ENCODE measurements around the gene SLC7A4. TPM values are rescaled to one million over a fixed set of nuclear protein-coding genes. Genes with fewer than 3 reads are reported as not detected.

SLC7A4 gene
- total RNA-seq, 4 donors from 2014 or later, result 0.45 to 0.54 TPM; not detected in 2

DNA sequence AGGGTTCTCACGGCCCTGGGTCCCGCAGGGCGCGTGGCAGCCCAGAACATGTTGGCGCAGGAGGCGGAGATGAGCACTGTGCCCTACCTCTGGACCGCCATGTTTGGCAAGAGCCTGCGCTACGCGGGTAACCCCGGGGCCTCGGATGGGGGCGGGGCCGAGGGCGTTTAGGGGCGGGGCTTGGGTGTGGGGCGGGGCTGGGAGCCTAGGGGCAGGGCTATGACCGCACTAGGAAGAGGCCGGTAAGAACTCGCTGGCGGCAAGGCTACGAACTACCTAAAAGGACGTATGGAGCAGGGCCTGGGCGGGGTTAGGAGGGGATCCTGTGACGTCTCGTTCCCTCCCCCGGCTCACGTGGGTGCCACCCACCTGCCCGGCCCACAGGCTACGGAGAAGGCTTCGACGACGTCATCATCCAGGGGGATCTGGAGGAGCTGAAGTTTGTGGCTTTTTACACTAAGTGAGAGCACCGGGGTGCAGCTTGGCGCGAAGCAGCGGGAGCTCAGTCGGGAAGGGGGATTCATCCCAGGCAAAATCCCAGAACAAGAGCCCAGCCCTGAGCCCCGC is 53.0 kb downstream of the SLC7A4 start:
- TF ChIP-seq, protein P1, sequence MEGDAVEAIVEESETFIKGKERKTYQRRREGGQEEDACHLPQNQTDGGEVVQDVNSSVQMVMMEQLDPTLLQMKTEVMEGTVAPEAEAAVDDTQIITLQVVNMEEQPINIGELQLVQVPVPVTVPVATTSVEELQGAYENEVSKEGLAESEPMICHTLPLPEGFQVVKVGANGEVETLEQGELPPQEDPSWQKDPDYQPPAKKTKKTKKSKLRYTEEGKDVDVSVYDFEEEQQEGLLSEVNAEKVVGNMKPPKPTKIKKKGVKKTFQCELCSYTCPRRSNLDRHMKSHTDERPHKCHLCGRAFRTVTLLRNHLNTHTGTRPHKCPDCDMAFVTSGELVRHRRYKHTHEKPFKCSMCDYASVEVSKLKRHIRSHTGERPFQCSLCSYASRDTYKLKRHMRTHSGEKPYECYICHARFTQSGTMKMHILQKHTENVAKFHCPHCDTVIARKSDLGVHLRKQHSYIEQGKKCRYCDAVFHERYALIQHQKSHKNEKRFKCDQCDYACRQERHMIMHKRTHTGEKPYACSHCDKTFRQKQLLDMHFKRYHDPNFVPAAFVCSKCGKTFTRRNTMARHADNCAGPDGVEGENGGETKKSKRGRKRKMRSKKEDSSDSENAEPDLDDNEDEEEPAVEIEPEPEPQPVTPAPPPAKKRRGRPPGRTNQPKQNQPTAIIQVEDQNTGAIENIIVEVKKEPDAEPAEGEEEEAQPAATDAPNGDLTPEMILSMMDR (IDR thresholded peaks at IDR 0.05), result no peak
- H3K9me3 ChIP-seq, result no peaks in the 10 kb centered on the region
- H3K36me3 ChIP-seq, result no peaks in the 10 kb centered on the region
- H3K4me1 ChIP-seq, result peaks cover 21 to 25% of the 10 kb centered on the region in 2 donors
- WGBS, 2 donors, result 23 to 35% methylated on average over 5 to 21 of the region's 39 CpGs
- H3K27ac ChIP-seq, result no peak overlapping the region
- DNase-seq, result peak; percentile 59 to 64
- intact Hi-C loops (cut with DNase I), result no loop called here
- no peaks in the 10 kb centered on the region for H3K27me3 ChIP-seq
- no peak overlapping the region for H3K4me3 ChIP-seq (replicated peaks in 1 of 3)

MicroRNA genes within 50 kb of the gene (microRNA counts, 767-probe panel; counts per million panel counts)
- microRNA hsa-miR-649, result 0 to 2,133 counts per million in 2 donors

Small RNA genes within 50 kb of the gene (microRNA-seq; reads per million reads assigned to microRNA genes)
- gene MIR649, result not detected

Small RNA genes within 50 kb of the gene (small RNA-seq; reads per million reads assigned to genes)
- not detected for gene MIR649

Other genes starting within 250 kb of the SLC7A4 start
- gene PI4KA, start 173.8 kb downstream of the SLC7A4 start, total RNA-seq, result 100 to 1,000 TPM in 3 of 4 donors, 10 to 100 TPM in 1; 85.0 to 127 (median 101) TPM
- 10 to 100 TPM; 17.1 to 21.1 (median 17.6) TPM for gene SNAP29, start 173.6 kb downstream of the SLC7A4 start, total RNA-seq
- gene CRKL, start 115.2 kb downstream of the SLC7A4 start, total RNA-seq, result 10 to 100 TPM; 38.5 to 47.8 (median 42.1) TPM
- gene AIFM3, start 65.3 kb downstream of the SLC7A4 start, total RNA-seq, result 1 to 10 TPM in 2 of 4 donors, under 1 TPM in 2; 0.11 to 2.0 (median 0.80) TPM
- 10 to 100 TPM; 37.1 to 67.2 (median 55.7) TPM for gene LZTR1, start 50.3 kb downstream of the SLC7A4 start, total RNA-seq
- gene THAP7, start 30.4 kb downstream of the SLC7A4 start, total RNA-seq, result 10 to 100 TPM; 51.0 to 75.0 (median 58.9) TPM
- gene P2RX6, start 17.4 kb downstream of the SLC7A4 start, total RNA-seq, result under 1 TPM in 1 of 4 donors, not detected in 3; 0.40 TPM
- gene LRRC74B, start 13.4 kb upstream of the SLC7A4 start, total RNA-seq, result not detected

Measured in thyroid gland (tissue), 4 donors.